GM12891 (cell line): Measurements from ENCODE around the gene SNX18.

Source experiments
- PAX5 ChIP-seq: IDR thresholded peaks from 2 replicates; pipeline ENCODE4 v1.6.1; 2011; ENCODE audit warnings: low read length, moderate library complexity, mild to moderate bottlenecking; ENCODE audit not compliant: insufficient read depth, severe bottlenecking
- POLR2A ChIP-seq: IDR thresholded peaks from 2 replicates; pipeline ENCODE4 v1.6.1; 2011; ENCODE audit warnings: low read depth, low read length, control low read depth
- POLR2AphosphoS5 ChIP-seq: IDR thresholded peaks from 2 replicates; pipeline ENCODE4 v1.6.1; 2011; ENCODE audit warnings: low read depth, low read length, control low read depth
- POU2F2 ChIP-seq: IDR thresholded peaks from 2 replicates; pipeline ENCODE4 v1.6.1; 2011; ENCODE audit warnings: low read depth, mild to moderate bottlenecking, control low read depth, low read length, moderate library complexity
- SPI1 ChIP-seq: IDR thresholded peaks from 2 replicates; pipeline ENCODE4 v1.6.1; 2011; ENCODE audit warnings: low read depth, low read length, control low read depth
- TAF1 ChIP-seq: IDR thresholded peaks from 2 replicates; pipeline ENCODE4 v1.6.1; 2011; ENCODE audit warnings: low read depth, low read length, control low read depth

- TF ChIP-seq POLR2A (no peak), POLR2AphosphoS5 (no peak), TAF1 (no peak), PAX5 (no peak), SPI1 (no peak), POU2F2 (no peak)
These were observed 40.8 kb downstream of the SNX18 start for GRCh38 chr5:54558362-54558761.
